Activated naive CD8-positive, alpha-beta T cell treated with anti-CD3 and anti-CD28 coated beads, Interleukin-2, amount 50 U/mL, for 24 hours (primary cell): ENCODE data around the gene QSOX2.

Experiments
- ATAC-seq: fragments of 150-1000 bp; cut with Tn5 transposase; one replicate; pipeline ENCODE4 v1.10.0; 2021
- DNase-seq: peaks from one replicate; pipeline ENCODE4 v3.0.0; 2021
- H3K27ac Mint-ChIP-seq: one replicate; pipeline ENCODE4 v1.8.0; 2021; ENCODE audit warnings: mild to moderate bottlenecking, mixed read lengths
- H3K27me3 Mint-ChIP-seq: one replicate; pipeline ENCODE4 v1.8.0; 2021; ENCODE audit warnings: mixed read lengths
- H3K36me3 Mint-ChIP-seq: one replicate; pipeline ENCODE4 v1.8.0; 2021; ENCODE audit warnings: low read depth, mixed read lengths
- H3K4me1 Mint-ChIP-seq: one replicate; pipeline ENCODE4 v1.8.0; 2021; ENCODE audit warnings: mixed read lengths
- H3K4me3 Mint-ChIP-seq: one replicate; pipeline ENCODE4 v1.8.0; 2021; ENCODE audit warnings: mild to moderate bottlenecking, moderate library complexity, mixed read lengths
- H3K9me3 Mint-ChIP-seq: one replicate; pipeline ENCODE4 v1.8.0; 2021; ENCODE audit warnings: mixed read lengths

QSOX2 gene

DNA sequence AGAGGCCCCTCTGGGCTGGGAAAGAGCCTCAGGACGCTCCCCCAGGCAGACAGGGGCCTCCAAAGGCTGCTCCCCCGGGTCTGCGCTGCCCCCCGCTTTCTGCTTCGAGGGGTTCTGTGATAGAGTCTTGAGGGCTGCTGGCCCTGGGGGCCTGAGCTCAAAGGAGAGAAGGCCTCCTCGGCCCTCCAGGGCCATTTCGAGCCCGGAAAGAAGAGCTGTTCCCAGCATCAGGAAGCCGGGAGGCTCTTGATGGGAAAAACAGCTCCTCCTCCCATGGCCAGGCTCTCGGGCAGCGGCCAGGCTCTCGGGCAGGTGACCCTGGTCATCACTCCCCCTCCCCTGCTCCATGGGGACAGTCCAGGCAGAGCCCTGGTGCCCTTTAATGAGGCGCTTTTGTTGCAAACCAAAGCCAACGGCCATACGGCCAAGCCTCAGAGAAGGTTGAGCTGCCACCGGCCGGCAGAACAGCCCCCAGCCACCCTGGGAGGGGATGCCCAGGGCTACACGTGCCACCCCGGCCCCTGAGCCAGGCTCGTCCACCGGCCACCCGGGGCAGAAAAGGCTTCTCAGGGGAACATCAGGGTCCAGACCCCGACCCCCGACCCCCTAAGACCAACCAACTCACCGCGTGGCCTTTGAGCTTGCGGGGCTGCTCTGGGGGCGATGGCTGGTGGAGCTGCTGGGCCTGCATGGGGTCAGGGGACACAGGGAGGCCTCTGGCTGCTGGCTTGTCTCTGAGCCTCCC lies 16.2 kb upstream of the QSOX2 start:
- Mint-ChIP-seq H3K27me3 (no peaks in the 10 kb centered on the region), H3K4me3 (no peak overlapping the region), H3K27ac (no peak overlapping the region), H3K9me3 (no peaks in the 10 kb centered on the region), H3K4me1 (peaks cover 3% of the 10 kb centered on the region), H3K36me3 (no peaks in the 10 kb centered on the region)
- ATAC-seq (no peak), DNase-seq (no peak)

GRCh38 chr9:136260936-136261472 lies 15.4 kb upstream of the QSOX2 start:
- no peaks in the 10 kb centered on the region for H3K27me3 Mint-ChIP-seq
- H3K9me3 Mint-ChIP-seq = no peaks in the 10 kb centered on the region
- H3K27ac Mint-ChIP-seq = no peak overlapping the region
- DNase-seq = no peak
- no peaks in the 10 kb centered on the region for H3K4me1 Mint-ChIP-seq
- no peak for ATAC-seq
- H3K36me3 Mint-ChIP-seq = no peaks in the 10 kb centered on the region
- no peak overlapping the region for H3K4me3 Mint-ChIP-seq

DNA sequence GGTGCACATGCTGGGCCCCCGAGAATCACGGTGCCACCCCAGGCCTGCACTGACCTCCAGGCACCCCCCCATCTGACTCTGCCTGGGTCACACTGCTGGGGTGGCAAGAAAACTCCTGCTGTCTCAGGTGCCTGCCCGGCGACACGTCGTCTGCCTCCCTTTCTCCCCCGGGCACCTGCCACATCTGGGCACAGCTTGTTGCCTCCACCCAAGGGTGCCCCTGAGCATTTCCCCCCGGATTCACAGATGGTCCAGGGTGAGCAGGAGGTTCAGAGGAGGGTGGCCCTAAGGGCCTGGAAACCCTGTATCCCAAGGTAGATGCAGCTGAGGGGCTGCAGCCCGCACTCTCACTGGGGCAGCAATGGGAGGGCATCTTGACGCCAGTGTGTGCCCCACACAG lies 14.9 kb upstream of the QSOX2 start:
- Mint-ChIP-seq H3K4me3 (no peak overlapping the region), H3K36me3 (no peaks in the 10 kb centered on the region), H3K27ac (no peak overlapping the region), H3K9me3 (no peaks in the 10 kb centered on the region), H3K4me1 (no peaks in the 10 kb centered on the region), H3K27me3 (no peaks in the 10 kb centered on the region)
- no peak for DNase-seq
- ATAC-seq = no peak

- H3K9me3 Mint-ChIP-seq = no peaks in the 10 kb centered on the region
These were observed 14.2 kb upstream of the QSOX2 start for GRCh38 chr9:136259836-136260235.

DNA sequence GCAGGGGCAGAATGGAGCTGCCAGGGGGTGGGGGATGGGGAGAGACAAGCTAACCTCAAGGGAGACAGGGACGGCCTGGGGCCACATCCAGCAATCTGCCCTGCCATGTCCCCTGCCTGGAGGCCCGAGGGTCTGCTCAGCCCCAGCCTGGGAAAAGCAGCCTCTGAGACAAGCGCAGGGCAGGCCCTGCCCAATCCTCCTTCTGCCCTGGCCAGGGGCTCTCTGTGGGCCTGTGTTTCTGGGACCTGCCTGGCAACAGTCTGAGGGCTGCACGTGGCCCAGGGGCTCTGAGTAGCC lies 13.9 kb upstream of the QSOX2 start:
- no peaks in the 10 kb centered on the region for H3K9me3 Mint-ChIP-seq
- no peaks in the 10 kb centered on the region for H3K4me1 Mint-ChIP-seq
- ATAC-seq = no peak
- DNase-seq = no peak
- no peaks in the 10 kb centered on the region for H3K36me3 Mint-ChIP-seq
- no peak overlapping the region for H3K4me3 Mint-ChIP-seq
- no peak overlapping the region for H3K27ac Mint-ChIP-seq
- H3K27me3 Mint-ChIP-seq = no peaks in the 10 kb centered on the region

More at GRCh38 chr9:136259836-136260235, 14.2 kb upstream of the QSOX2 start:
- no peak overlapping the region for H3K4me3 Mint-ChIP-seq
- H3K36me3 Mint-ChIP-seq = no peaks in the 10 kb centered on the region
- ATAC-seq = no peak
- H3K27ac Mint-ChIP-seq = no peak overlapping the region
- H3K4me1 Mint-ChIP-seq = no peaks in the 10 kb centered on the region
- no peaks in the 10 kb centered on the region for H3K27me3 Mint-ChIP-seq
- no peak for DNase-seq

DNA sequence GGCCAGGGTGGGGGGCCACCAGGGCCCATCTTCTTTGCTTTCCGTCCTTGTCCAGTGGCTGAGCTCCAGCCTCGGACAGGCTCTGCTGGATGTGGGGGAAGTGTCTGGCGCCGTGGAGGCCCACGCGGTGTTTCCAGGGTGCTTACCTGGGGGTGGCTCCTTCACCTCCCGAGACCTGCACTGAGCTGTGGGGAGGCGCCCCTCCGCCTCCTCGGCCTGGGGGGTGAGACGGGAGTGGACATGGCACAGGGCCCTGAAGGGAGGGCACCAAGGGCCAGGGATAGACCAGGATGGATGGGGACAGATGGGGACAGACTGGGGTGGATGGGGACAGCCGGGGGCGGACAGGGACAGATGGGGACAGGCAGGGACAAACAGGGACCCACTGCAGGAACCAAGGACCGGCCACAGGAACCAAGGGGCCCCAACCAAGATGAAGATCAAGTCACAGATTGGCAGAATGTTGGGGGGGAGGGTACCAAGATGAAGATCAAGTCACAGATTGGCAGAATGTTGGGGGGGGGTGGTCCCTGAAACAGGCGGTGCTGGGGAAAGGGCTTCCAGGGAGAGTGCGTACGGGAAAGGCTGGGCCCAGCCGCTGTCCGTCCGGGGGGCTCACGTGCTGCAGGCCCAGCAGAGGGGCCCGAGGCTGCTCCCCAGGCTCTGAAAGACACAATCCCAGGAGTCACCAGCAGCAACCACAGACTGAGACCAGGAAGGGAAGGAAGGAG lies 13.3 kb upstream of the QSOX2 start:
- H3K9me3 Mint-ChIP-seq = no peaks in the 10 kb centered on the region
- no peak for DNase-seq
- H3K27ac Mint-ChIP-seq = no peak overlapping the region
- no peaks in the 10 kb centered on the region for H3K4me1 Mint-ChIP-seq
- H3K27me3 Mint-ChIP-seq = no peaks in the 10 kb centered on the region
- ATAC-seq = no peak
- no peaks in the 10 kb centered on the region for H3K36me3 Mint-ChIP-seq
- H3K4me3 Mint-ChIP-seq = no peak overlapping the region

GRCh38 chr9:136258299-136258625 lies 12.7 kb upstream of the QSOX2 start:
- H3K27me3 Mint-ChIP-seq = no peaks in the 10 kb centered on the region
- no peaks in the 10 kb centered on the region for H3K36me3 Mint-ChIP-seq
- H3K27ac Mint-ChIP-seq = no peak overlapping the region
- H3K4me3 Mint-ChIP-seq = no peak overlapping the region
- ATAC-seq (no peak), DNase-seq (no peak)
- H3K9me3 Mint-ChIP-seq = no peaks in the 10 kb centered on the region
- H3K4me1 Mint-ChIP-seq = no peaks in the 10 kb centered on the region

DNA sequence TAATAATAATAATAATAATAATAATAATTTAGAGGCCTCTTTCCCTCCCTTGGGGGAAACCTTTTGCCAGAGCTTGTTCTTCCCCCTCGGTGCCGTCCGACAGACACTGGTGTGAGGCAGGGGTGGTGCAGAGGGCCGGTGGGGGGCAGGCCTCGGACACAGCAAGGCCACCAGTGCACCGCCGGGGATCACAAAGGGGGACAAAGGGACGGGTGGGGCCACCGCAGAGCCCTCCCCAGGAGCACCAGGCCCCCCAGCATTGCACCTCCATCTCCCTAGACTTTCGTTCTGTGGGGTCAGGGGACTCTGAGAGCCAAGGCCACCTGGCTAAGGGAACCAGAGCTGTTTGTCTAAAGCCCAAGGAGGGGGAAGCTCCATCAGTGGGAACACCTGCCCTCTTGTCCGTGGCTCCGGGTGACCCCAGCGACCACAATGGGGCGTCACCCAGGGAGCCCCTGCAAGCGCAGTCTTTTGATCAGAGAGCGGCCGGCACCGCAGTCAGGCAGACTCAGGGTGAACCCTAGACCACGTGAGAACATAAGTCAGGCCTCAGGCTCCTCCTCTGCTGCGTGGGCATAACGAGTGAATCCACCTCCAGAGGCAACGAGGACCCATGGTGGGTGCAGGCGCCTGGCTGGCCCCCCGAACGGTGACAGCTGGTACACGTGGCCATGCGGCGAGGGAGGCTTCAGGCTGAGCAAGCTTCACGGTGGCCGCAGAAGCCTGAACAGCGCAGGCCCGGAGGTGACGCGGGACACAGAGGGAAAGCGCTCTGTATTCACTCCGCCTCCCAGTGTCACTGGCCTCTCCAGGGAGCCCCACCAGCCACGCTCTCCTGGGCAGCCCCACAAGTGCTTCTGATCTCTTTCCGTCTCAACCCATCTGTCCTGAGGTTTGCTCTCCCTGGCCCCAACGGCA lies 12.0 kb upstream of the QSOX2 start:
- no peaks in the 10 kb centered on the region for H3K4me1 Mint-ChIP-seq
- no peak overlapping the region for H3K27ac Mint-ChIP-seq
- H3K36me3 Mint-ChIP-seq = no peaks in the 10 kb centered on the region
- DNase-seq (no peak), ATAC-seq (no peak)
- H3K27me3 Mint-ChIP-seq = no peaks in the 10 kb centered on the region
- H3K9me3 Mint-ChIP-seq = no peaks in the 10 kb centered on the region
- no peak overlapping the region for H3K4me3 Mint-ChIP-seq

- no peaks in the 10 kb centered on the region for H3K36me3 Mint-ChIP-seq
- H3K4me1 Mint-ChIP-seq = no peaks in the 10 kb centered on the region
- ATAC-seq = no peak
- no peak overlapping the region for H3K4me3 Mint-ChIP-seq
- no peaks in the 10 kb centered on the region for H3K27me3 Mint-ChIP-seq
- no peak overlapping the region for H3K27ac Mint-ChIP-seq
- no peaks in the 10 kb centered on the region for H3K9me3 Mint-ChIP-seq
- no peak for DNase-seq
These were observed 10.6 kb upstream of the QSOX2 start for GRCh38 chr9:136255896-136256890.

- no peak for ATAC-seq
- no peaks in the 10 kb centered on the region for H3K27me3 Mint-ChIP-seq
- no peak for DNase-seq
- H3K4me3 Mint-ChIP-seq = no peak overlapping the region
- H3K27ac Mint-ChIP-seq = no peak overlapping the region
- no peaks in the 10 kb centered on the region for H3K9me3 Mint-ChIP-seq
- no peaks in the 10 kb centered on the region for H3K4me1 Mint-ChIP-seq
- H3K36me3 Mint-ChIP-seq = no peaks in the 10 kb centered on the region
These were observed 9.5 kb upstream of the QSOX2 start for GRCh38 chr9:136255166-136255538.

GRCh38 chr9:136254381-136255165 lies 9.0 kb upstream of the QSOX2 start:
- no peak overlapping the region for H3K4me3 Mint-ChIP-seq
- no peaks in the 10 kb centered on the region for H3K4me1 Mint-ChIP-seq
- H3K9me3 Mint-ChIP-seq = no peaks in the 10 kb centered on the region
- ATAC-seq = no peak
- no peaks in the 10 kb centered on the region for H3K36me3 Mint-ChIP-seq
- H3K27me3 Mint-ChIP-seq = no peaks in the 10 kb centered on the region
- no peak for DNase-seq
- no peak overlapping the region for H3K27ac Mint-ChIP-seq

- DNase-seq = no peak
- no peak for ATAC-seq
- Mint-ChIP-seq H3K36me3 (no peaks in the 10 kb centered on the region), H3K4me3 (no peak overlapping the region), H3K9me3 (no peaks in the 10 kb centered on the region), H3K4me1 (no peaks in the 10 kb centered on the region), H3K27ac (no peak overlapping the region), H3K27me3 (no peaks in the 10 kb centered on the region)
These were observed 7.9 kb upstream of the QSOX2 start for GRCh38 chr9:136253246-136254130.

GRCh38 chr9:136252846-136253245 lies 7.2 kb upstream of the QSOX2 start:
- H3K36me3 Mint-ChIP-seq = no peaks in the 10 kb centered on the region
- no peaks in the 10 kb centered on the region for H3K27me3 Mint-ChIP-seq
- no peaks in the 10 kb centered on the region for H3K4me1 Mint-ChIP-seq
- no peak for ATAC-seq
- DNase-seq = no peak
- no peak overlapping the region for H3K27ac Mint-ChIP-seq
- no peaks in the 10 kb centered on the region for H3K9me3 Mint-ChIP-seq
- H3K4me3 Mint-ChIP-seq = no peak overlapping the region
